Activated CD8-positive, alpha-beta memory T cell treated with anti-CD3 and anti-CD28 coated beads for 48 hours (primary cell): Measurements from ENCODE around the gene HAND1.

Experiments used
- DNase-seq, 3 experiments: peaks; one replicate each; pipeline ENCODE4 v3.0.0-alpha.2; 2020; ENCODE audit warnings: low read depth in 2 of 3, low spot score in 2 of 3

Gene HAND1

GRCh38 chr5:154461531-154461930, 16.5 kb downstream of the HAND1 start:
- DNase-seq = no peak

- DNase-seq = no peak
These were observed 17.9 kb downstream of the HAND1 start for GRCh38 chr5:154460172-154460571.

- DNase-seq = no peak
These were observed 19.0 kb downstream of the HAND1 start for GRCh38 chr5:154459015-154459414.

DNA sequence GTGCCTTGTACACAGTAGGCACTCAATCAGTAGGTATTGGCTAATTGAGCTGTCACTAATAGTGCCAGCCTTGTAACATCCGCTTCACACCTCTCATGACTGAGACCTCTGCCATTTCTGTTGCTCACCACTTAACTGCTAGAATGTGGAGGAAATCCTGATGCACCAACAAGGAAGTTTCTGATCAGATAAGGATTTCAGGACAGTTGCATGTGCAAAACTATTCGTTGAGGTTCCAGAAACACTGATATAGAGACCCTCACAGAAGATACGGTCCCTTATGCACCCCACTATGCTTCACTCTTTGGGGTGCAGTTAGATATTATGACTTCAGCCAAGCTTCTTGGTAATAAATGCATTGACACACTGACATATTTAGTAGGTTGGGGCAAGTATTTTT, 21.5 kb downstream of the HAND1 start:
- no peak for DNase-seq

DNA sequence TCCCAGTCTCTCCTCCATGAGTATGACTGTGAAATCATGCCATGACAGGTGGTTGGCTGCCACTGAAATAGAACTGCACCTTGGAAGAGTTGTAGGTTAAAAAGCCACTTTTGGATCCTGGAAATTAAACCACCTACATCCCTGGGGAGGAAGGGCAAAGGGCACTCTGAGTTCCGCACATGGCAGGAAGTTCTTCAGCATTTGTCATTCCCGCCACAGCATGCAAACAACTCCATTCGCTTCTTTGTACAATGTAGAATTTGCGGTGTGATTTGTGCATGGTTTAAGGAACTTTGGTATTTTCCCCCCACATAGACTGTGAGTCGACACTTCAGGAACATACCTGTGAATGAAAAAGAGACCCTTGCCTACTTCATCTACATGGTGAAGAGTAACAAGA, 22.4 kb downstream of the HAND1 start:
- DNase-seq = no peak

DNA sequence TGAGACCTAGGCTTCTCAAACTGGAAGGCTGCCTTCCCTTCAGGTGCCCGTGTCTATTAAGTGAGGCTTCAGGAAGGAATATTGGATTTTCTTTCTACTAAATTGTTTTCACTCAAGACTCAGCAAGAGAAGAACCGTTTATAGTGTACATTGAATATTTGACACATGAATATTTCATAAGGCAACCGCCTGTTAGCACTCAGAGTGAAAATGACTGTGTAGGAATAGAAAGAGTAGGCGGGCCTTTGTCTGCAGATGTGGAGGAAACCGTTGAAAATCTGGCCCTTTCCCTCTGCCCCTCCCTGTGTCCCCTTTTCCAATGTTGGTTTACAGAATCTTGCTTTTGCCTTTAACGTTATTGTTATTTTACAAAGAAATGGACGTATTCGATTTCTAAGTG, 26.1 kb downstream of the HAND1 start:
- no peak for DNase-seq

DNA sequence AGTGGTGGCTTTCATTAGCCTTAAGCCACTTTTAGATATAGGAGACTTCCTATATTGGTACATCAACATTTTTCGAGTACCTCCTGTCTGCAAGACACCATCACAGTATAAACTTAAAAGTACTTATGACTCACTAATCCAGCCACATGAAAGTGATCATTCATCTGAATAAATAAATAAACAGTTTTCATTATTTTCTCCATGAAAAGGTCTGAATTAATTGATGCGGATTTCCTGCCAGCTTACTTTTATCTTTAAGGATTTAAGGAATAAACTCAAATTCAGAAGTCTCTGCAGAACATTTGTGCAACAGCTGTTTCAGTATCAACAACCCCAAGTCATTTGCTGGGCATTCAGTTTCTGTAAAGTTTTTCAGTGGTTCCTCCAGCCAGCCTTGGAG, 28.2 kb downstream of the HAND1 start:
- DNase-seq = no peak

- no peak for DNase-seq
These were observed 30.8 kb downstream of the HAND1 start for GRCh38 chr5:154447089-154447725.

DNA sequence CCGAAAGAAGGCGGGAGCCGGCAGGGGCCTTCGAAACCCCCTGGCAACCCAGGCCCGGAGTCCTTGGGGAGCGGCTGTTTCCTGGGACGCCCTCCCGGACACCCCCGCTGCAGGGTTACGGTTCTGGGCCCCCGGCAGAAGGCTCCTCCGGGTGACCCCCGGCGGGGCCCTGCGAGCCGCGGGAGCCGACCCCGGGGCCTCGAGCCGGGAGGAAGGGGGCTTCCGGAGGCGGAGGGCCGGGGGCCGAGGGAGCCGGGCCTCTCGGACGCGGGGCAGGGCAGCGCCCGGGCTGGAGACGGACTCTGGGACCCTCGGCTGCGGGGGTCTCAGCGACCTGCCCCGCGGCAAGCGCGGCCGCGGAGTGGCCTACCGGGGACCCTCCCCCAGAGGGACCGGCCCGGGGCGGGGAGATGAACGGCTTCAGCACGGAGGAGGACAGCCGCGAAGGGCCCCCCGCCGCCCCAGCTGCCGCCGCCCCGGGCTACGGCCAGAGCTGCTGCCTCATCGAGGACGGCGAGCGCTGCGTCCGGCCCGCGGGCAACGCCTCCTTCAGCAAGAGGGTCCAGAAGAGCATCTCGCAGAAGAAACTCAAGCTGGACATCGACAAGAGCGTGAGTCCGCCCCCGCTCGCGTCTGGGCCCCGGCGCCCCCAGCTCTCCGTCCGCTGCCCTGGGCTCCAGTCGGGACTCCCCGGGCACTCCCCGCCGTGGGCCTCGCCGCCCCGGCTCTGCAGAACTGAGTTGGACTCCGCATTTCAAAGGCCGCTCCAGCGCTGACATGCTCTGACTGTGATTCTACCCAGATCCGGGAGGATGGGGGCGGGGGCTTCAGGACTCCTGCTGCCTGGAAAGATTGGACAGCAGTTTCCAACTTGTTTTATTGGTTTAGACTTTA, 31.6 kb downstream of the HAND1 start:
- DNase-seq = peak in 2 of 3 experiments; percentile 6 to 21

DNA sequence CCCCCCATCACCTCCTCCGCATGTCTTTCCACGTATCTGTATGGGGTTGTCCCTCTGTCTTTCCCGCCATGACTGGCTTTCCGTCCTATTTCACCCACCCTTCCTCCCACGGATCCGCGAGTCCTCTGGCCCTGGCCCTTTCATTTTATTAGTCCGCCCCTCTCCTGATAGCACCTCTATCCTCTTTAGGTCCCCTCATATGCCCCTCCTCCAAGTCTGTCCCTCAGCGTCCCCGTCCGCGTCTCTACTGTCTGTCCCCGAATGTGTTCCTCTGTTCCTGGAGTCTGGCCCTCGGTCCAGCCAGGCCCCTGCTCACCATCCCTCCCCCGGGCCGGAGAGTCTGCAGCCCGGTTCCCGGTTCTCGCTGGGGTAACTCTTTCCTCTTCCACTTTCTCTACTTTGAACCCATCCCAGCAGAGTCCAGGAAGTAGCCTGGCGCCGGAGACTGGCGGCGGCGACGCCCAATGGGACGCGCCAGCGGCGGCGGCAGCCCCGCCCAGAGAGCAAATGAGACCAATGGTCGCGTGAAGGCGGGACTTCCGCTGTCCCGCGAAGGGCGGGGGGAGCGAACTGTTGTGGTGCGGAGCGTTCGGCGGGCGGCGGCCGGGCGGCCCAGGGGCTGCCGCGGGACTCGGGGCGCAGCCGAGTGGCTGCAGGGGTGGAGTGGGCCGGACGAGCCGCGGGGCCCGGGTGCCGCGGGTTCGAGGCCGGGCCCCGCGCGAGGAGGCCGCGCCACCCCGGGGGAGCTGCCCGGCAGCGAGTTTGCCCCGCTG, 32.4 kb downstream of the HAND1 start, which contains the start of gene SAP30L:
Gene SAP30L (plus strand): TSS at position 576 of the 773 bp plus-strand sequence. CDS start 608 bp downstream, outside the sequence.
- peak; percentile 74 to 94 (median 83) for DNase-seq

DNA sequence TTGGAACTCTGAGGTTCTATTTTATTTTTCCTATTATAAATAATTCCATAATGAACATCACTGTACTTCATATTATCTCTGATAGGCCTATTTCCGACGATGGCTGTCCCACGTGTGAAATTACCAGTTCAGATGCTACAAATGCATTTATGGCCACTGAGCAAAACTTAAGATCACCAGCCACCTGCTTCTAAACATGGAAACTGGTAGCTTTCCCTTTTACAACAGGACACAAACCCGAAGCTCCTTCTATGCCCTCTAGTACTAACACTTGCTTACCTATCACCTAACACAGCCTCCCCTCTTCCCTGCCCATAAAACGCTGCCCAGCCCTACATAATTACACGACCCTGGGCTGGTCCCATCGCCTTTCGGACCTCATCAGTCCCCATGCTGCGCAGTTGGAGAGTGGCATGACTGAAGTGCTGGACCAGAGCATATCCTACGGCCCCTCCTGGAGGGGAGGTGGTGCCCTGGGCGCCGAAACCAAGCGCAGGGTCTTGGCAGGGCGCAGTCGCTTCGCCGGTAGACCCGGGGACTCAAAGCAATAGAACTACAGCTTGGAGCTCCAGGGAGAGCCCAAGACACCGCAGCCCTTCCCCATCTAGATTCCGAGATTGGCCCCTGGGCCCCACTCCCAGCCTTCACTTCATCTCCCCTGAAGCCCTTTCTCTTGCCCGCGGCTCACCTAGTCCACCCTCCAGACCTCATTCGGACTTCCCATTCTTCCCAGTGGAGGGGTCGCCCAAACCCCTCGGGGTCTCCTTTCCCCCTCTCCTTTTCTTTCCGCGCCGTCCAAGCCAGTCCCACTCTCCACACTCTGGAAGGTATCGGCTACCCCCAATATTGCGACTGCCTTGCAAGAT, 33.2 kb downstream of the HAND1 start:
- peak in 1 of 3 experiments; percentile 18 for DNase-seq

DNA sequence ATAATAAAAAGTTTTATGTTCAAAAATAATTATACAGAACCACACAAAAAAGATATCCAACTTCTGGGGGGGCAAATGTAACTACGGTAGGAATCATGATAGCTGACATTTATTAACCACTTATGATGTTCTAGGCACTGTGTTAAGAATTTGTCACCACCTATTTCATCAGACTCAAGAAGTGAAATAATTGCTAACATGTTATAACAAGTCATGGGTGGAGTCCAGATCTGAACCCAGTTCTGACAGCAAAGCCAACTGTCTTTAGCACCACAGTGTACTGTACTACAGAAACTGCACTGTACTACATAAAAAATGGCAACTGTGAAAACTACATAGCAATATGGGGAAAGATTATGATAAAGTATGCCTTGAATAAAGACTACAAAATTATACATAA, 35.2 kb downstream of the HAND1 start:
- no peak for DNase-seq

GRCh38 chr5:154440540-154440939, 37.5 kb downstream of the HAND1 start:
- DNase-seq = no peak

DNA sequence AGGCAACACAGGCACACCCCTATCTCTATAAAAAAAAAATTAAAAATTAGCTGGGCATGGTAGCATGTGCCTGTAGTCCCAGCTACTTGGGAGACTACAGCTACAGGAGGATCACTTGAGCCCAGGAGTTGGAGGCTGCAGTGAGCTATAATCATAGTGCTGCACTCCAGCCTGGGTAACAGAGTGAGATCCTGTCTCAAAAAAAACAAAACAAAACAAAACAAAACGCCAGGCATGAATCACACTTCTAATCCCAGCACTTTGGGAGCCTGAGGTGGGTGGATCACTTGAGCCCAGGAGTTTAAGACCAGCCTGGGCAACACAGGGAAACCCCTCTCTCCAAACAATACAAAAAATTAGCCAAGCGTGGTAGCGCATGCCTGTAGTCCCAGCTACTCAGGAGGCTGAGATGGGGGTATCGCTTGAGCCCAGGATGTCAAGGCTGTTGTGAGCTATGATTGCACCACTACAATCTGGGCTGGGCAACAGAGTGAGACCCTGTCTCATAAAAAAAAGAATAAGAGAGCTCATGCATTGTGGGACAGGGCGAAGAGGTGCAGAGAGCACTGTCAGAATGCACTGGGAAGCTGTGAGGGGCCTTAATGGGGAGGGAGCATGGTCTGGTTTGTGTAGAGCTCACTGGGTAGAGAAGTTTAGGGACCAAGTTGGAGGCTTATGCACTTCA, 40.6 kb downstream of the HAND1 start:
- no peak for DNase-seq

- DNase-seq = no peak
These were observed 42.8 kb downstream of the HAND1 start for GRCh38 chr5:154435226-154435625.

DNA sequence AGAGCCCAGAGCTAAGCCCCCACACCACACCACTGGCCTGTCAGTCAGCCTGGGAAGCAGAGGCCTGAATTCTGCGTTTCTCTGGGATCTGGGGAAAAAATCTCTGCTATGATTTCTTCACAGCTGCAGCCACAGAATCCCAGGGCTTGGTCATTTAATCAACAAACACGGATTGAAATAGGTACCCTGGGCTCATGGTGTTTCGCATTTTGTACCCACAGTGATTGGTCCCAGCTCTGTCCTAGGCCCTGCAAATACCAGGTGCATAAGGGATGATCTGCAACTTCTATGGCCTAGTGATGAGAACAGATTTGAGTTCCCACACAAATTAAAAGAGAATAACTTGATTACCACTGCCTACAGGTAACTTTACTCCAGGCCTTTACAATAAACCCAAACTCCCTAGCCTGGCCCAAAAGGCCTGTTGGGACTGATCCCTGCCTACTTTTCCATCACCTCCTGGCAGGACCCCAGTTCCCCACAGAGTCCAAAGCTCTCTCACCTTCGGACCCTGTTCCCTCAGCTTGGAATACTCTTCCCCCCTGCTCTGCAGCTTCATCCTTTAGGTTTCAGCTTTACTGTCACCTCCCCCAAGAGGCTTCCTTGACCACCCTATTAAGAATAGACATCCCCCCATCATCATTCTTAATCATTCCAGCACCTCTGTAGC, 46.9 kb downstream of the HAND1 start:
- no peak for DNase-seq

DNA sequence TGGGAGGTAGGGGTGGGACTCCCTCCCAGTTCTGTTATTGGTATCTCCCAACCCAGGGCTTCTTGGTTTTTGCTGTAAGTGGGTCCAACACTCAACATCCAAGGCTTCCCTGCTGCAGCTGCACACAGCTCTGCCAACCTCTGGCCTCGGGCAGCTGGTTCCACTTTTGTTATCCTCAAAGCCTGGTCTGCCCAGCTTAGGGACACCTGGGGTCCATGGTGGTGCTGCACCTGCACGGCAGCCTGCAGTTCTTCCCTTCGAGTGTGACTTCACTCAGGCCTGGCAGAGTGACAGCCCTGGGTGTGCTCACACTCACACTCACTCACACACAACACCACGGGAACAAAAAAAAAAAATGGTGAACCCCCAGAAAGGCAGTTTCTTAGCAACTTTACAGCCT, 47.6 kb downstream of the HAND1 start:
- DNase-seq = no peak

DNA sequence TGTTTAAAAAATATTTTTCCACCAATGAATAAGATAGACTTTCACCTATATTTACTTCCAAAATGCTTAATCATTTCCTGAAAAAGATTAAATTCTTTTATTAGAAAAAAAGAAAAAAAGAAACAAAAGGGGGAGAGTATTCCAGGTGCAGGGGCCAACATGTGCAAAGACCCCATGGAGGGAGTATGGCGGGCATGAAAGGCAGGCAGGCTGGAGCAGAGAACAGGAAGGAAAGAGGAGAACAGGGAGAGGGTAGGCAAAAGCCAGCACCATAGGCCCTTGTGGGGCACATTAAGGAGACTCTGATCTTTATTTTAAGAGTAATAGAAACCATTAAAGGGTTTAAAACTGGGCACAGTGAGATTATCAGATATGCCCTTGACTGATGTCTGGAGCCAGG, 48.7 kb downstream of the HAND1 start:
- DNase-seq = no peak

DNA sequence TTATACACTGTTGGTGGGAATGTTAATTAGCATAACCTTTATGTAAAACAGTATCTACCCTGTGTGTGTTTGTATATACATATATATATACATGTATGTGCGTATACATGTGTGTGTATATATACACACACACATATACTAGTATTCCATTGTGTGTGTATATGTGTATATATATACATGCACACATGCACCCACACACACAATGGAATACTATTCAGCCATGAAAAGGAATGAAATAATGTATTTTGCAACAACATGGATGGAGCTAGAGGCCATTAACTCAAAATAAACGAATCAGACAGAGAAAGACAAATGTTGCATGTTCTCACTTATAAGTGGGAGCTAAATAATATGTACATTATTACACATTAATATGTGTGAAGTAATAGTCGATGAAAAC, 49.8 kb downstream of the HAND1 start:
- DNase-seq = no peak
